Measurements from ENCODE around the gene RIMS3.
"Not testable (repeated sequence)": the region's sequence is repeated elsewhere in the genome, so short reads cannot be mapped to it uniquely, and the experiment has no call there.

The RIMS3 gene

DNA sequence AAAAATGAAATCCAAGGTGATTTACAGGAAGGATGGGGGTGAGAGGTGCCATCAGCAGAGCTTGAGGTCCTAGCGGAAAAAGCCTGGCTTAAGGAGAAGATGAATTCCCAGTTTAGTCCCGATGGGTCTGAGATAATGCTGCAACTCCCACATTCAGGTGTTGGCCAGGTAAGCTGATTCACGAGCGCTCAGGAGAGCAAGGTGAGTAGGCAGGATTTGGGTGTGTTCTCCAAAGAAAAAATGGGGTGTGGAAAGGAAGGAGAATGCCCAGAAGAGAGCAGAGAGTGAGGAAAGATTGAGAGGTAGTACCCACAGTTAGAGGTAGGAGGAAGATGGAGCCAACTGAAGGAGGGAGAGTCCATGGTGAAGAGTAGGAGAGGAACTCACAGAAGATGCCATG lies 12.5 kb downstream of the RIMS3 start:
- DNase-seq = no peak

DNA sequence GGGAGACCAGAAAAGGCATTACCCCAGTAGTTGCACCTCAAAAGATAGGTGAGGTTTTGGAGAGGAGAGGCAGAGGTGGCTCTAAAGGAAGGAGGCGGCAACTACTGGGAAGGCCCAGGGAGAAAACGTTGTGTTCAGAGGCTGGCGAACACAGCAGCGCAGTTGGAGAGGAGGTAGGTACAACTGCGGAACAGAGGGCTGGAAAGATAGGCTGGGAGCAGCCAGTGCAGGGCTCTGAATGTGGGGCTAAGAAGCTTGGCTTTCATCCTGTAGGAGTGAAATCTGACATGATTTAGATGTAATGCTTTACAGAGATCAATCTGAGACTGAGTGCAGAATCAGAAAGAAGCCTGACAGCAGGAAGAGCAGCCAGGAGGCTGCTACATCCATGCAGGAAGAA lies 13.0 kb downstream of the RIMS3 start:
- DNase-seq = no peak

DNA sequence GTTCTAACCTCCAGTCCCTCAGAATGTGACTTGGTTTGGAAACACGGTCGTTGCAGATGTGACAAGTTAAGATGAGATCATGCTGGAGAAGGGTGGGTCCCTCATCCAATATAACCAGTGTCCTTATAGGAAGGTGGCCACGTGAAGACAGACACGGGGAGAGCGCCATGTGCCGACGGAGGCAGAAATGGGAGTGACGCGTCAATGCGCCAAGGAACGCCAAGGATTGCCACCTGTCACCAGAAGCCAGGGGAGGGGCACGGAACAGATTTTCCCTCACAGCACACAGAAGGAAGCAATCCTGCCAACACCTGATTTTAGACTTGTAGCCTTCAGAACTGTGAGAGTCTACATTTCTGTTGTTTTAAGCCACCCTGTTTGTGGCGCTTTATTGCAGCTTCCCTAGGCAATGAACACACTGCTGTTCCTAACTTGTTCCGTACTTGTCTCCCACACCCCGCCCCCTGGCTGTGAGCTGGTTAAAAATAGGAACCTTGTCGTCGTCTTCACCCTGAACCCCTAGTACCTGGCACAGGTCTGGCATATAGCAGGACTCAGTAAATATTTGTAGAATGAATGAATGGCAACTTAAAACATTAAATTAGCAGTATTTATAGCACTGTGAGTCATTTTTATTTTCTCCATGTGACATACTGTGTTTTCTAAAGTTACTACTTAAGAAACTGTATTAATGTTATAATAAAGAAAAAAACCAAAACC lies 14.2 kb downstream of the RIMS3 start:
- DNase-seq = peak; percentile 34

DNA sequence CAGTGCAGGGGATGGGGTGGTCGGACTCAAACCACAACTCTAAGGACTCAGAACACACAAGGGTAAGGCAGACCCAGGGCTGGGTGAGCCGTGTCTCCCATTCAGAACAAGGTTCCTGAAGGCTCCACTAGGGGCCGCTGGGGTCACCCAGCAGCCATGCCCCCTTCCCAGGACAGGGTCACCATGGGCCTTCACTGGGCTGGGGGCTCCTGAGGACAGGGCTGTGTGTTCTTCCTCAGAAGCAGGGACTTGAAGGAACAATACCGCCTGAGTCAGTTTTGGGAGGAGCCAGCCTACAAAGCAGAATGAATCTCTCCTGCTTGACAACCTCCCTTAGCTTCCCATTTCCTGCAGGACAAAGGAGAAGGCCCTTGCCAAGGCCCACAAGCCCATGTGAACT lies 15.4 kb downstream of the RIMS3 start:
- DNase-seq = no peak

DNA sequence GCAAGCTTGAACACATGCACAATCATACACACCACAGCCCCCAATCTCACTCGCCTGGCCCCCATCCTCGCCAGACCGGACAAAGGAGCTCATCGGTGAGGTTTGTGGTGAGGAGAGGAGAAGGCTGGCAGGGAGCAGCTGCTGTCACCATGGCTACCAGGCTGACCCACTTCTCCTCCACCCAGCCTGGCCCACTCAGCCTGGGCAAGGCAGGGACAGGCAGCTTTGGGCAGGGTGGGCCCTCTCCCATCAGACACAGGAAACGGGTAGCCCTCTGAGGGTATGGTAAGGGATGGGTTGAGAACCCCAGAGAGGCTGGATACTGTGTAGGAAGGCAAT lies 15.9 kb downstream of the RIMS3 start:
- no peak for DNase-seq

DNA sequence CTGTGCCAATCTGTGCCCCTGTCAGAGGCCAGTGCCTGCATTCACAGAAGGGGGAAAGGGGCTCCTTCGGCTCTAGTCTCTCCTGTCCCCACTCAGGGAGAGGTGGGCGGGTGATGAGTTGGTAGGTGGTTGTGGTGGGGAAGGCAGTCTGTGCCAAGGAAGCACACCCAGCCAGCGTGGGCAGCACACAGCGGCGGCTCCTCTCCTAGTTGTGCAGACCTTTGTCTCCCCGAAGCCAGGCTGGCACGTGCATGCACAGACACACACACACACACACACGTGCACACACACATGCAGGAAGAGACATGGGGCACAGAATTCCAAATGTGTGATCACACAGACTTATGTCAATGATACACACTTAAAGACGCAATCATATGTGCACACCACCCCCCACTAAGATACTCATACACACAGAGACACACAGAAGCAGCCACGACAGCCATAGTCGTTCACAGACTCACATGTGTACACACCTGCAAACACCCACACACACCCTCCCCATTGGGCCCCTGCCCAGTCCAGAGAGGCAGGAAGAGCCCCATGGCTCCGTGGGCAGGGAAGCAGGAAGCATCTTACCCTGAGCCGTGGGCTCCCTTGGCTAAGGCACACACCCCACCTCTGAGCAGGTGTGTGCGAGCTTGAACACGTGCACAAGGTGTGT lies 16.4 kb downstream of the RIMS3 start:
- no peak for DNase-seq

DNA sequence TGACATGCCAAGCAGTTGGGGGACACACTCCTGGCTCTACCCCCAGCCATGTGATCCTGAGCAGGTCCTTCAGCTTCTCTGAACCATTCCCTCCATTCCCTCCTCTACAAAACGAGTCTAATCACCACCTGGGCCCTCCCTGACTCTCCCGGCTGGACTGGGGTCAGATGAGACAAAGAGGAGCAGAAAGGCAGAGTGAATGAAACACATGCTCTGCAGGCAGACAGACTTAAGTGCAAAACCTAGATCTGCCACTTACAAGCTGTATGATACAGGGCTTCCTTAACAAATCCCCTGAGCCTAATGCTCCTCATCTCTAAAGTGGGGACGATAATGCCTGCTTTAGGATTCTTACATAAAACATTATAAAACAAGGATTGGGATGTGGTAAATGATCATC lies 17.3 kb downstream of the RIMS3 start:
- no peak for DNase-seq

DNA sequence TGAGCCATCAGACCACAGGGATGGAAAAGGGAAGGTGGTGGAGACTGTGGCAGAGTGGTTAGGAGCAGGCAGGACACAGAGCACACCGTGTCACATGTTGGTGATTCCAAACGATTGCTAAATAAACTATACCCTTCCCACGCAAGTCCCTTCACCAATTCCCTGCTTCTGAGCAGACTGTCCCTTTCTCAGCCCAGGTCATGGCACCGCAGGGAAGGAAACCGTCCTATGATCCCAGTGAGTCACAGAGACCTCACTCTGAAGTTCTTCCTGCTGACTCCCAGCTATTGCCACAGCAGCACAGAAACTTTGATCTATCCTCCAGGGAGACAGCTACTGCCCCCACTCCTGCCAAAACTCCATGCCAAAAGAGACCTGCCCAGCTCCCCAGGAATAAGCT lies 19.2 kb downstream of the RIMS3 start:
- no peak for DNase-seq

DNA sequence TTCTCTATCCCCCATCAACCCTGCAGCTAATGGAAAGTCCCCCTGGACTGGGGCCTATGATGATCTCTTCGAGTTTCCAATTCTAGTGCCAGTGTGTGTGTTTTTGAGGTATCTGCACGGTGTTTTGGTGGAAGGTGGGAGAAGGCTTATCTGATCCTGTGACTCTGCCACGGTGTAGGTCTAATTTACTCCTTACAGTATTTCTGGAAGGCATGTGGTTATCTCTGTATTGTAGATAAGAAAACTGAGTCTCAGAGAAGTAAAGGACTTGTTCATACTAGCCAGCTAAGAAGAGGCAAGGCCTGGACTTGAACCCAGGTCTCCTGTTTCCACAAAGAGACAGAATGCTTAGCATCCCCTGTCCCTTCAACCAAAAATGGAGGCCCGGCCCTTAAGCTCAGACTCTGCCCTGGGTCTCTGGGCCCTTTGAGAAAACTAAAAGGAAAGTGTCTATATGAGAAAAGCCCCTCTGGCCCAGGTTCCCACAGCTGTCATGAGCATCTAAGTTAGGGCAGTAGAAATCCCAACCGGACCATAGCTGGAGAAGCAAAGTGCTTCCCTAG lies 20.3 kb downstream of the RIMS3 start:
- no peak for DNase-seq

DNA sequence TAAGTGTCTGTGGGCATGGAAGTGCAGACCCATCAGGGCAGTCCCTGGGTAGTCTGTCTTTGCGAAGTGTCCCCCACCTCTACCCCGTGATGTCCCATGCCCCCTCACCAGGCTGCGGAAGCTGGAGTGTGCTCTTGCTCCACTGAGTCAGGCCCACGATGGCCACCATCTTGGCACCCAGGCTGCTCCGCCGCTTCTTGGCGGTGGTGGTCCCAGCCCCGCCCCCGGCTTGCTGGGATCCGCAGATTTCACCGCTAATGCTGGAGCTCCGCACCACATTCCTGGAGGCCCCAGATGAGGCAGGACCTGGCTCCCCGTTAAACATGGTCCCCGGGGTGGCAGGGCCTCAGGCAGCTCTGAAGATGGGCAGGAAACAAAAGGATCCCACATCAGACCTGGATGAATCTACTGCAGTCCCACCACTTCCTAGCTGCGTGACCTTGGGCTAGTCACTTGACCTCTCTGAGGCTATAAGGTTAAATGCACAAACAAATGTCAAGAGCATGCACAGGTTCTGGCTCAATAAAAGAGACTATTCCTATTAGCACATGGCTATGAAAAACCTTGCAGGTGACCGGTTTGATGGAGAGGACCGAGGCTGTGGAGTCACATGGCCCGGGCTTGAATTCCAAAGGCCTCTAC lies 23.8 kb downstream of the RIMS3 start:
- no peak for DNase-seq

DNA sequence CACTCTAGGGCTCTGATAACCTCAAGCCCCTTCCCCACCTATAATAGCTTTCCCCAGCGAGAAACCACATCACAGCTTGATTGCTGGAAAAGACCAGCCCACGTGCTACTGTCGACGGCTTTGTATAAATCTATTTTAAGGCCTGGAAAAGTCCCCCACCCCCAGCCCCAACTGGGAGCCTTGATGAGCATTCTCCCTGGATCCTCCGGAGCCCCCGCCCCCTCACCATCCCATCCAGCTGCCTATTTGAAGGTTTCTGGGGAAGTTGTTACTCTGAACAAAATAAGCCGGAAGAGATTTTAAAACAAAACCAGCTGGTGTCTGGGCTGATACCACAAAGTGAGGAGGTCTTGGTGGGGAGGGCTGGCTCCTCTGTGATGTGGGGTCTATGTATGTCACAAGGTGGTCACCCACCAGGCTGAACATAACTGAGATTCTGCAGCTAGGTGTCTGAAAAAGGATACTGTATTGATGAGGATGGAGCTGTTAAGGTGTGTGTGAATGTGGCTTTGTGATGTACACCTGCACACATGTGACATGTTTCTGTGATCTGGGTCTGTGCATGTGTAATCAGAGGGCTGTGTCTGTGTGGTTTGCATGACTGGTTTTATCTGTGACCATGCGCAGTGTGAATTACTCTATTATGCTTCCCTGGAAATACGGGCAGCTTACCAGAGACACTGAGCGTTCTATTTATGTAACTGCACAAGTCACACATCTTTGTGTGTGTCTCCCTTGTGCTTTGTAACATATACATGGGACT lies 25.0 kb downstream of the RIMS3 start:
- no peak for DNase-seq

DNA sequence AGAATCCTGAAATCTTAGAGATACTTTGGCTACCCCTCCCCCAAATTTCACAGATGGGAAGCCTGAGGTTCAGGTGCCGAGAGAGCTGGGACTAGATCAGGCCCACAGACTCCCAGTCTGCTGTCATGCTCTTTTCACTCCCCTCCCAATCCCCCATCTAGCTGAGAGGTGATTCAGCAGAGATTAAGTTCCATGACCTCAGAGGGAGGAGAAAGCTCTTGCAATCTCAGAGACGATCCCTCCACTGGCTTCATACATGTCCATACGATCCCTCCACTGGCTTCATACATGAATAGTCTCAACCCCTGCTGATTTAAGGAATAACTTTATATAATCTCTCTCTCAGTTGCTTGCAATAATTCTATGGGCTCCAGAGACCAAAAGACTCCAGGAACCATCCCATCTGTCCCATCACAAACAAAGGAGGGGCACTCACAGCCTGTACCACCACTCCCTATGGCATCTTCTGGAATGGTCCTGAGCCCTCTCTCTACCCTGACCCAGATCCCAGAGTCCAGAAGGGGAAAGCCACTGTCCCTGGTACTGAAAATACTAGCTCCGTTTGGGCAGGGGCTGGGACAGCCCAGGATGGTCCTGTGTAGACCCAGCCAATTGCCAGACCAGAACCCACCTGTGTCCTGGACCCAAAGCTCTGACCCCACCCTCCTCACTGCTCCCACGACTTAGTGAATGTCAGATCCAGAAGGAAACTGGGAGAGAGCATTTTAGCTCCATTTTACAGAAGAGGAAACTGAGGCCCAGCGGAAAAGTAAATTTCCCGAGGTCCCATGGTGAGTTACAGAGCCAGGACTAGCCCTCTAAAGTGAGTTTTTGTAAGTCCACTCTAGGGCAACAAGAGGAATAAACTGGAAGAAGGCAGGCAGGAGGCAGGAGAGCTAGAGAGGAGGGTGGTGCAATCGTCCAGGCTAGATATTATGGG lies 27.1 kb downstream of the RIMS3 start:
- DNase-seq = no peak

DNA sequence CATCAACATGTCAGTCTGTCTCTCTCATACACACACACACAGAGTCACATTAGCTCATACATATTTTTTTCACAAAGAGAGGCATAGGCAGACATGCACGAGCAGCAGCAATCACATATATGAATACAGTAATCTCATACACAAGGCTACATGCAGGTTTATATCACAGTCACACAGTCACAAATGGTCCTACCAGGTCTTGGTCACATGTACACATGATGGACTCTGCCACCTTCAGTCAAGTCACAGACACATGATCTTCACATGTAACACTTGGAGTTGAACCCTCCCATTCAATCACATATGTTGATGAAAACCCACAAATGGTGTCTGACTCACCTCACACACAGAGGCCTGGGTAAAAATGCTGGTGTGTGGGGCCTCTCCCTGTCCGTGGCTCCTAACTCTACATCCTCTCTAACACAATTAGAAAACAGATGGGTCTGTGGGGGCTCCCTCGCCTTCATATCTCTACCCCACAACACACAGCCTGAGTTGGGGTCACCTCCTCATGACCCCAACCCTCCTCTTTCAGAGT lies 27.9 kb downstream of the RIMS3 start:
- DNase-seq = no peak

DNA sequence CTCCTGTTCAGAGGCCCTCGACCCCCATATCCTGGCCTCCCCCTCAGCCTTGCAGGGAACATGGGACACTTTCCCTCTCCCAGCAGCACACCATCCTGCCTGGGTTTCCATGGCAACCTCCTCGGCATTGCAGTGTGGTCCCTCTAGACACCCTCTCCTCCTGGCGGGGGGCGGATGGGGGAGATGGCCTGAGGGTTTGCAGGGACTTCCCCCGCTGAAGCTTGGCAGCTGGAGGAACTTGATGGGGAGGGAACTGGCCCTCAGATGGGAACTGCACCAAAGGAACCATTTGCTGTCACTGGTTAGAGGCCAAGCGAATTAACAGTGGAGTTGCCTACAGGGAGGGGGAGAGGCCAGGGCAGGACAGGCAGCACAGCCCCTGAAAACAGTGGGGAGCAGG lies 28.7 kb downstream of the RIMS3 start:
- no peak for DNase-seq

DNA sequence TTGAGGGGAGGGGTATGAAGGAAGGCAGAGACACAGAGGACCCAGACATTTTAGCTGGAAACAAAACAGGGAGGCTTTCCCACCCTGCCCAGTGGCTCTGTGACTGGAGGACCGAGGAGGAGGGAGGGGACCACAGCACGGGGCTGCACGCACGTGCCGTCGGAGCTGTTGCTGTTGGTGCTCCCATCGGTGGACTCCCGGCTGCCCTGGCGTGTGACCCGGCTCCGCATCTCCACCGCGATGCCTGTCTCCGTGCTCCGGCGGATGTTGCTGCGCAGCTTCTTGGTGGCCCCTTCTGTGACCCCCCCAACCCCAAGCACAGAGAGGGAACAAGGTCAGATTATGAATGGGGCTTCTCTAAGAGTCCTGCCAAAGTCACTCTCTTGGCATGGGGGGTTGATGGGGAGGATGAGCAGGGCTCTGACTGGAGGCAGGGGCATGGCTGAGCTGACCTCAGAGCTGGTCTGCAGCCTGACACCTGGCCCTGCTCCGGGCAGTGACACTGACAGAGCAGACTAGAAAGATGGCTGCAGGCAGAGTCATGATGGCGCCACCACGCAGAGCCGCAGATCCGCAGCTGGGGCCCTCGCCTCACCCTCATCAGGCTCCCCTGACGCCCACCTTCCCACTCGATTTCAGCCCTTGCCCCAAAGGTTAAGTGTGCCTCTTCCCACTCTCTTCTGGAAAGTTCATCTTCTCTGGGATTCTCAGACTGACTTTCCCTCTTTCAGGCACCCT lies 29.6 kb downstream of the RIMS3 start:
- DNase-seq = no peak

DNA sequence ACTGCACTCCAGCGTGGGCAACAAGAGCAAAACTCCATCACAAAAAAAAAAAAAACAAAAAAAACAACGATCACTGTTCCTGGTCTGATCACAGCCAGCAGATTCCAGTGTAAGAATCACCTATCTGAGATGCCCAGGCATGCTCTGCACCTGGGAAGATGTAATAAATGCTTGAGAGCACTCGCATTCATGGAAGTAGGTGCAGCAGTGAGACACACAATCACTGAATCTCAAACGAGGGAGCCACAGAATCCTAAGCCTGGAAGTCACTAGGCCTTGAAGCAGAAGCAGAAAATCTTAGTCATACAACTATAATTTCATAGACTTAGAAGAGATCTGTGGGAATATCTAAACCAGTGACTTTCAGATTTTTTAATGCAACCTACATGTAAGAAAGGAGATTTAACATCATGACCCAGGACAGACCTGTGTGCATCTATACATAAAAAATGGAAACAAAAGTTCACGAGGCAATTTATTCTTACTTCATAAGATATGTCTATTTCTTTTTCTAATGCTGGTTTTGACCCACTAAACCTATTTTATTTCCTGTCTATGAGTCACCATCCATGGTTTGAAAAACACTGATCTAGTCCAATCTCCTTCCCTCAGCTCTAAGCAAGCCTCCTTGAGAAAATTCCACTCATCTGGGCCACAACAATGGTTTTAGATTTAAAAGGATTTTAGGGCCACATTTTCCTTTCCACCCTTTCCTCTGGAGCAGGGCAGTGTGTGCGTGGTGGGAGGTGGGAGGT lies 30.4 kb downstream of the RIMS3 start:
- DNase-seq = no peak

DNA sequence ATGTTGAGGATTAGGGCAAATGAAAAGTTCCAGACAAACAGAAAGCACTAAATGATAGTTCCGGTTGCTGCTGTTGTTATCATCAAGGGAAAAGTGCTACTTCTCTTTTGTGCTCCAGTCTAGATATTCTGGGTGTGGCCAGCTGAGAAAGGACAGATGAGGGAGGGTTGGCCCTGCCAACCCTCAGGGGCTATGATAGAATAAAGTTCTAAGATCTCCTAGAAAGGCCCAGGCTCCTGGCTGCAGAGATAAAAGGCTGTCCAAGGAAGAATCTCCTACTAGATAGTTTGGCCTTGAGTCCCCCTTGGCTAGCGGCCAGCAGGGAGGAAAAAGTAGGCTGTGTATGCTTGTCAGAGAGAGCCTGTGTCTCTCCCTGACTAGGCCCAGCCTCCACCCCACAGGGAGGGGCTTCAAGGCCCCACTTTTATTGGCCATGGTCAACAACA lies 31.5 kb downstream of the RIMS3 start:
- no peak for DNase-seq

DNA sequence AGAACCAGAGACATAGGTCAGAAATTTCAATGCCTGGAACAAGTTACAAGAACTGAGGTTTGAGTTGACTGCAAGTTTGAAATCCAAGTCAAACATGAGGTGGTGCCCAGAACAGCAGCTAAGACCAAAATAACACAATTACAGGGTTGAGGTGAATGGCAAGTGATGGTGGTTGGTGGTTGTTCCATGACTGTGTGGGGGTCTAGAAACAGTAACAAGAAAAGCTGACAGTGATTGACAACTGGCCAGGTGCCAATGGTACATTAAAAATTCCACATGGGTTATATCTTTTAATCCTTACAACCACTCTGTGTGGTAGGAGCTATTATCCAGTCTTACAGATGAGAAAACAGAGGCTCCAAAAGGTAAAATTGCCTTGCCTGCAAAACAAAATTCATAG lies 32.0 kb downstream of the RIMS3 start:
- DNase-seq = no peak

DNA sequence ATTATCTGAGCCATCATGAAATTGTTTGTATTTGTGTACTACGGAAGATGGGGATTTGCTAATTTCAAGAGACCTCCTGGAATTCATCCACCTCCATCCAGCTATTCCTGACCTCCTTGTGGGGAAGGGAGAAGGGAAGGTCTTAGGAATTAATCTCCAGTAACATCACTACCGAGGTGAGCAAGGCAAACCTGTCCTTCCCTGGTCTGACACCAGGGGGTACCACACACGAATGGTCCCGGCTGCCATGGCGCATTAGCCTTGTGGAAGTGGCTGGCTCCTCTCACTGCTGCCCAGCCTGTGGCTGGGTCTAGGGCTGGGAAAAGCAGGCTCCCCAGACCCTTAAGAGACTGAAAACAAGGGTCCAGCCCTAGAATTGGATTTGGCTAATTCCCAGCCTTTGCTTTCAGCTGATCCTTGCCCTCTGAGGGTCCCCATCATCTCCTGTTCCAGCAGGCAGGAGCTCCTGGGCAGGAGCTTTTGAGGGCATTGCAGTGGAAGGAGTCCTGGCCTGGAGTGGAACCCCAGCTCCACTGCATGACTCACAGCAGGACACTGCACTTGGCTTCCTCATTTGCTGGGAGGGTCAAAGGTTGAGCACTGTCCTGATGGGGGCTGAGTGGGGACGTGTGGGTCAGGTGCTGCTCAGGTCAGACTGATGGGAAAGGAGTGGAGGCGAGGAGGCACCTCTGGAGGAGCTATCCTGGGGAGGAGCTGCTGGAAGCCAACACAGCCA lies 34.8 kb downstream of the RIMS3 start:
- DNase-seq = no peak

DNA sequence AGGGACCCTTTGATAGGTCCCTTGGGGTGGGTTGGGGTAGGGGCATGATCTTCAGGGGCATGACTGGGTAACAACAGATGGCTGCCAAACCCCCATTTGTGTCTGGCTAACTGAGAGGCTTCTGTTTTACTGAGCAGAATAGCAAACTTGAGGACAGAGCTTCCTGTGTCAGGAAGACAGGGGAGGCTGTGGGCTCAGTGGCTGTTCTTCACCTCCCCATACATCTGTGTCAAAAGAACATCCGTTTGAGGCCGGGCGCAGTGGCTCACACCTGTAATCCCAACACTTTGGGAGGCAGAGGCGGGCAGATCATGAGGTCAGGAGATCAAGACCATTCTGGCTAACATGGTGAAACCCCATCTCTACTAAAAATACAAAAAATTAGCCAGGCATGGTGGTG lies 35.9 kb downstream of the RIMS3 start:
- not testable (repeated sequence) for DNase-seq
